Right lobe of liver (tissue), 4 donors: ENCODE data around the gene WASHC2A.

Experiments
- CTCF ChIP-seq, 4 donors: fragments of 200-600 bp in 3 of 4; fragments of 450-650 bp in 1 of 4; IDR thresholded peaks; one replicate each; pipeline versions ENCODE4 v1.5.1 to v1.8.0; 2016 to 2022; ENCODE audit warnings: antibody characterized with exemption in 4 of 4, mild to moderate bottlenecking in 2 of 4
- POLR2A ChIP-seq: fragments of 450-650 bp; IDR thresholded peaks from one replicate; pipeline ENCODE4 v1.6.1; 2017; ENCODE audit warnings: antibody characterized with exemption, mild to moderate bottlenecking
- donor health status: DM: no; HTN: no; CAD: no.
- donor health status: DM: no; HTN: no; CAD: no.
- donor health status: DM: no; HTN: yes; CAD: no.

- TF ChIP-seq CTCF (IDR thresholded peaks at IDR 0.05) (no peak), POLR2A (no peak)
Measured at GRCh38 chr10:50152792-50153272, 85.1 kb downstream of the WASHC2A start.
